GM12875 (cell line): ENCODE results near the gene NAMPT.
A peak's percentile ranks its signal among the peaks of the same experiment; 100 is the strongest.

Source experiments
- H3K4me3 ChIP-seq: one replicate; pipeline ENCODE4 v1.5.1; 2011; ENCODE audit warnings: low read depth, low read length, control low read depth
- CTCF ChIP-seq: IDR thresholded peaks from 2 replicates; pipeline ENCODE4 v1.5.1; 2011; ENCODE audit warnings: low read depth, mild to moderate bottlenecking, control low read depth, inconsistent platforms, low read length, moderate library complexity, borderline replicate concordance; ENCODE audit not compliant: insufficient read depth

The NAMPT gene

GRCh38 chr7:106285051-106285854 is 470 bp upstream of the NAMPT start:
- no peak for TF ChIP-seq CTCF
- H3K4me3 ChIP-seq, result peak overlapping the region; percentile 65

- peak overlapping the region; percentile 65 for H3K4me3 ChIP-seq
- TF ChIP-seq CTCF, result no peak
Measured at GRCh38 chr7:106283831-106284713, 711 bp downstream of the NAMPT start.

GRCh38 chr7:106283501-106283830 is 1.3 kb downstream of the NAMPT start:
- peak overlapping the region; percentile 65 for H3K4me3 ChIP-seq
- no peak for TF ChIP-seq CTCF

GRCh38 chr7:106282852-106283251 is 1.9 kb downstream of the NAMPT start:
- TF ChIP-seq CTCF, result no peak
- H3K4me3 ChIP-seq, result peak overlapping the region; percentile 17

- TF ChIP-seq CTCF, result no peak
- no peak overlapping the region for H3K4me3 ChIP-seq
Measured at GRCh38 chr7:106282390-106282789, 2.4 kb downstream of the NAMPT start.

- no peak overlapping the region for H3K4me3 ChIP-seq
- no peak for TF ChIP-seq CTCF
Measured at GRCh38 chr7:106281585-106282318, 3.0 kb downstream of the NAMPT start.
